HG03457 (cell line): ENCODE data around the gene PCDHGB2.
A peak's percentile ranks its signal among the peaks of the same experiment; 100 is the strongest.
"Not testable (repeated sequence)": the region's sequence is repeated elsewhere in the genome, so short reads cannot be mapped to it uniquely, and the experiment has no call there.

Experiments
- ATAC-seq: cut with Tn5 transposase; IDR thresholded peaks from one replicate; pipeline ENCODE4 v1.9.1; 2021; ENCODE audit warnings: moderate number of reproducible peaks; ENCODE audit not compliant: unreplicated experiment

The PCDHGB2 gene

GRCh38 chr5:141349917-141350619 is 9.7 kb upstream of the PCDHGB2 start, which contains the start of gene PCDHGB1:
Gene PCDHGB1, plus strand, starts transcription at chr5:141350099. Its CDS starts 162 bp downstream, at chr5:141350261.
- no peak for ATAC-seq

GRCh38 chr5:141351591-141351990 is 8.2 kb upstream of the PCDHGB2 start:
- ATAC-seq, result no peak

GRCh38 chr5:141354900-141355469 is 4.8 kb upstream of the PCDHGB2 start, which contains the start of gene PCDHGA4:
Gene PCDHGA4, plus strand, starts transcription at chr5:141355021. Its CDS starts 87 bp downstream, at chr5:141355108.
- no peak for ATAC-seq

GRCh38 chr5:141355641-141356040 is 4.2 kb upstream of the PCDHGB2 start:
- no peak for ATAC-seq

GRCh38 chr5:141356133-141356532 is 3.7 kb upstream of the PCDHGB2 start:
- ATAC-seq, result no peak

- ATAC-seq, result no peak
These were observed 2.8 kb upstream of the PCDHGB2 start for GRCh38 chr5:141356950-141357349.

- ATAC-seq, result no peak
These were observed 891 bp downstream of the PCDHGB2 start for GRCh38 chr5:141360685-141361084.

- ATAC-seq, result no peak
These were observed 2.9 kb downstream of the PCDHGB2 start for GRCh38 chr5:141362719-141363118.

- no peak for ATAC-seq
These were observed 4.3 kb downstream of the PCDHGB2 start, which contains the start of gene PCDHGA5 for GRCh38 chr5:141363952-141364660. Gene PCDHGA5, plus strand, starts transcription at chr5:141364162. Its CDS starts 169 bp downstream, at chr5:141364331.

GRCh38 chr5:141366016-141366896 is 6.5 kb downstream of the PCDHGB2 start:
- no peak for ATAC-seq

GRCh38 chr5:141369994-141370848 is 10.4 kb downstream of the PCDHGB2 start, which contains the start of gene PCDHGB3:
Gene PCDHGB3, plus strand, starts transcription at chr5:141370242. Its CDS starts 153 bp downstream, at chr5:141370395.
- ATAC-seq, result peak; percentile 59

- no peak for ATAC-seq
These were observed 12.0 kb downstream of the PCDHGB2 start for GRCh38 chr5:141371572-141372475.

GRCh38 chr5:141373673-141374317 is 14.0 kb downstream of the PCDHGB2 start, which contains the start of gene PCDHGA6:
Gene PCDHGA6, plus strand, starts transcription at chr5:141373891. Its CDS starts 193 bp downstream, at chr5:141374084.
- ATAC-seq, result no peak

GRCh38 chr5:141374627-141375026 is 14.8 kb downstream of the PCDHGB2 start:
- ATAC-seq, result no peak

GRCh38 chr5:141375444-141376155 is 15.8 kb downstream of the PCDHGB2 start:
- not testable (repeated sequence) for ATAC-seq

- ATAC-seq, result no peak
These were observed 22.9 kb downstream of the PCDHGB2 start, which contains the start of gene PCDHGA7 for GRCh38 chr5:141382469-141383294. Gene PCDHGA7, plus strand, starts transcription at chr5:141382742. Its CDS starts 158 bp downstream, at chr5:141382900.
